ENCODE results near the gene GJA3. TPM values are rescaled to one million over a fixed set of nuclear protein-coding genes. Genes with fewer than 3 reads are reported as not detected.

GJA3 gene
- total and polyA plus RNA-seq, 10 of the 15 experiments (the other 5 are each of a cell fraction or from before 2014, with no cell fraction given): 0.03 to 0.11 (median 0.04) TPM; not detected in 5

GRCh38 chr13:20142927-20143480 lies 17.8 kb downstream of the GJA3 start (continued):
- no peak for TF ChIP-seq EP300 (IDR thresholded peaks at IDR 0.05; ENCODE audit: borderline replicate concordance in 1 of 2, control insufficient read depth in 1 of 2, low read depth in 2 of 2, low read length in 2 of 2)
- no peak for TF ChIP-seq DPF2 (IDR thresholded peaks at IDR 0.05)
- TF ChIP-seq ZNF207 (IDR thresholded peaks at IDR 0.05; ENCODE audit: borderline replicate concordance): no peak
- TF ChIP-seq, protein P1, sequence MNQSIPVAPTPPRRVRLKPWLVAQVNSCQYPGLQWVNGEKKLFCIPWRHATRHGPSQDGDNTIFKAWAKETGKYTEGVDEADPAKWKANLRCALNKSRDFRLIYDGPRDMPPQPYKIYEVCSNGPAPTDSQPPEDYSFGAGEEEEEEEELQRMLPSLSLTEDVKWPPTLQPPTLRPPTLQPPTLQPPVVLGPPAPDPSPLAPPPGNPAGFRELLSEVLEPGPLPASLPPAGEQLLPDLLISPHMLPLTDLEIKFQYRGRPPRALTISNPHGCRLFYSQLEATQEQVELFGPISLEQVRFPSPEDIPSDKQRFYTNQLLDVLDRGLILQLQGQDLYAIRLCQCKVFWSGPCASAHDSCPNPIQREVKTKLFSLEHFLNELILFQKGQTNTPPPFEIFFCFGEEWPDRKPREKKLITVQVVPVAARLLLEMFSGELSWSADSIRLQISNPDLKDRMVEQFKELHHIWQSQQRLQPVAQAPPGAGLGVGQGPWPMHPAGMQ (IDR thresholded peaks at IDR 0.05; ENCODE audit: borderline replicate concordance): no peak
- TF ChIP-seq SPI1 (IDR thresholded peaks at IDR 0.05; ENCODE audit: borderline replicate concordance, insufficient read depth, low read depth, low read length): no peak
- no peak for TF ChIP-seq HDAC6 (IDR thresholded peaks at IDR 0.05; ENCODE audit: unreplicated experiment)

DNA sequence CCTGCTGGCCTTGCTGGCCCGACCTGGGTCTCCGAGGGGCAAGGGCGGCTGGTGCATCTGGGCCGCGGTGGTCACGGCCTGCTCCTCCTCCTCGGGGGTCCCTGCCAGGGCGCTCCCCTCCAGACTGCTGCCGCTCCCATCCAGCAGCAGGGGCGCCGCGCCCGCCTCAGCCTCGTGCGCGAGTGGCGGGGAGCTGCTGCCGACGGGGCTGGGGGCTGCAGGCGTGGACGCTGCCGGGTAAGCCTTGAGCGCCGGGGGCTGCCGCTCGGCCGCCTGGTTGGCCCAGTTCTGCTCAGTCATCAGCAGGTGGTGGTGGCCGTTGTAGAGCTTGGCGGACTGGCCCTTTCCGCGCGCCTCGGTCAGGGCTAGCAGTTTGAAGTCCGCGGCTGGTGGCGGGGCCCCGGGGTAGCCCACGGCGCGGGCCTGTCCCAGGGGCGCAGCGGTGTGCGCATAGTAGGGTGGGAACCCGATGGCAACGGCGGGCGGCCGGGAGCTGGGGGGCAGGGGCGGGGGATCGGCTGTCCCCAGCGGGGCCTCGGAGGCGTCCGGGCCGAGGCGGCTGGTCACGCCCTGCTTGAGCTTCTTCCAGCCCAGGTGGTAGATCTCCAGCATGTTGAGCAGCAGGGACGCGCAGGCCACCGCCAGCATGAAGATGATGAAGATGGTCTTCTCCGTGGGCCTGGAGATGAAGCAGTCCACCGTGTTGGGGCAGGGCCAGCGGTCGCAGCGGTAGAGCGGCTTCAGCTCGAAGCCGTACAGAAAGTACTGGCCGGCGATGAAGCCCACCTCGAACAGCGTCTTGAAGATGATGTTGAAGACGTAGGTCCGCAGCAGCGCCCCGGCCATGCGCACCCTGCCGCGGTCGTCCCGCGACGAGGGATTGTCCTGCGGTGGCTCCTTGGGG lies 18.6 kb downstream of the GJA3 start:
- Histone ChIP-seq H3K27ac (ENCODE audit: control insufficient read depth, insufficient read depth) (no peak overlapping the region), H3K79me2 (ENCODE audit: control insufficient read depth, insufficient read depth, low read length) (no peaks in the 10 kb centered on the region), H3K9me3 (replicated peaks; ENCODE audit: control insufficient read depth, insufficient read depth, low read length) (no peaks in the 10 kb centered on the region), H3K4me1 (ENCODE audit: control insufficient read depth, insufficient read depth, low read length) (no peaks in the 10 kb centered on the region), H3K9ac (ENCODE audit: control insufficient read depth, insufficient read depth, low read length) (no peak overlapping the region), H3K4me3 (no peak overlapping the region), H2AFZ (ENCODE audit: control insufficient read depth, low read depth, low read length) (no peak overlapping the region), H4K20me1 (ENCODE audit: control insufficient read depth, insufficient read depth) (no peaks in the 10 kb centered on the region), H3K27me3 (replicated peaks in 1 of 2; ENCODE audit: control insufficient read depth in 2 of 2, insufficient read depth in 2 of 2, low read length in 1 of 2) (peaks cover 0 to 3% of the 10 kb centered on the region in 2 experiments; a peak in 2 of 4 replicates), H3K4me2 (ENCODE audit: control insufficient read depth, insufficient read depth) (no peak overlapping the region), H3K36me3 (ENCODE audit: control insufficient read depth in 2 of 2, insufficient read depth in 2 of 2, low read length in 1 of 2) (no peaks in the 10 kb centered on the region)
- WGBS (ENCODE audit: insufficient coverage, insufficient replicate concordance, low lambda C conversion rate, missing lambda C conversion rate): 65% methylated on average over 53 of the region's 84 CpGs
- no peak for FAIRE-seq
- no peak for ATAC-seq
- intact Hi-C loops (cut with micrococcal nuclease; ENCODE audit: unreplicated experiment): no loop called here
- ChIA-PET POLR2A (no interaction called here), CTCF (no interaction called here), RAD21 (ENCODE audit: unreplicated experiment) (no interaction called here), SMC1A (ENCODE audit: uncharacterized antibody, unreplicated experiment) (no interaction called here)
- no peak for DNase-seq (ENCODE audit: low read depth, low spot score)
- in situ Hi-C loops (cut with MboI): no loop called here
- no TSS peak for BruUV-seq (replicated peaks)
- TF ChIP-seq, protein P2, sequence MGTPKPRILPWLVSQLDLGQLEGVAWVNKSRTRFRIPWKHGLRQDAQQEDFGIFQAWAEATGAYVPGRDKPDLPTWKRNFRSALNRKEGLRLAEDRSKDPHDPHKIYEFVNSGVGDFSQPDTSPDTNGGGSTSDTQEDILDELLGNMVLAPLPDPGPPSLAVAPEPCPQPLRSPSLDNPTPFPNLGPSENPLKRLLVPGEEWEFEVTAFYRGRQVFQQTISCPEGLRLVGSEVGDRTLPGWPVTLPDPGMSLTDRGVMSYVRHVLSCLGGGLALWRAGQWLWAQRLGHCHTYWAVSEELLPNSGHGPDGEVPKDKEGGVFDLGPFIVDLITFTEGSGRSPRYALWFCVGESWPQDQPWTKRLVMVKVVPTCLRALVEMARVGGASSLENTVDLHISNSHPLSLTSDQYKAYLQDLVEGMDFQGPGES (IDR thresholded peaks at IDR 0.05): no peak
- TF ChIP-seq IKZF2 (IDR thresholded peaks at IDR 0.05) (no peak), BMI1 (IDR thresholded peaks at IDR 0.05; ENCODE audit: borderline replicate concordance) (no peak), NR2C1 (IDR thresholded peaks at IDR 0.05) (no peak), STAT3 (IDR thresholded peaks at IDR 0.05; ENCODE audit: low read depth, low read length) (no peak), CEBPB (IDR thresholded peaks at IDR 0.05; ENCODE audit: borderline replicate concordance in 1 of 2, low read depth in 2 of 2, low read length in 2 of 2) (no peak), BCLAF1 (IDR thresholded peaks at IDR 0.05) (no peak), CBX3 (IDR thresholded peaks at IDR 0.05; ENCODE audit: borderline replicate concordance, low read depth) (no peak)
- TF ChIP-seq, protein P3, sequence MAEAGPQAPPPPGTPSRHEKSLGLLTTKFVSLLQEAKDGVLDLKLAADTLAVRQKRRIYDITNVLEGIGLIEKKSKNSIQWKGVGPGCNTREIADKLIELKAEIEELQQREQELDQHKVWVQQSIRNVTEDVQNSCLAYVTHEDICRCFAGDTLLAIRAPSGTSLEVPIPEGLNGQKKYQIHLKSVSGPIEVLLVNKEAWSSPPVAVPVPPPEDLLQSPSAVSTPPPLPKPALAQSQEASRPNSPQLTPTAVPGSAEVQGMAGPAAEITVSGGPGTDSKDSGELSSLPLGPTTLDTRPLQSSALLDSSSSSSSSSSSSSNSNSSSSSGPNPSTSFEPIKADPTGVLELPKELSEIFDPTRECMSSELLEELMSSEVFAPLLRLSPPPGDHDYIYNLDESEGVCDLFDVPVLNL (IDR thresholded peaks at IDR 0.05; ENCODE audit: low read depth, low read length): no peak

Measured in GM12878 (cell line).